Measurements from ENCODE around the gene KCNA5. TPM values are rescaled to one million over a fixed set of nuclear protein-coding genes. Genes with fewer than 3 reads are reported as not detected.

KCNA5 gene
- total RNA-seq, 4 donors from 2014 or later: 0.38 TPM; not detected in 3

GRCh38 chr12:5066251-5066650, 22.6 kb downstream of the KCNA5 start:
- H3K27me3 ChIP-seq: no peaks in the 10 kb centered on the region
- no peak for DNase-seq
- H3K9me3 ChIP-seq: no peaks in the 10 kb centered on the region
- H3K27ac ChIP-seq: no peak overlapping the region
- no peaks in the 10 kb centered on the region for H3K4me1 ChIP-seq
- TF ChIP-seq POLR2A (IDR thresholded peaks at IDR 0.05) (no peak), CTCF (IDR thresholded peaks at IDR 0.05) (no peak)
- H3K4me3 ChIP-seq: no peak overlapping the region
- no peaks in the 10 kb centered on the region for H3K36me3 ChIP-seq

GRCh38 chr12:5068126-5068525, 24.4 kb downstream of the KCNA5 start:
- H3K36me3 ChIP-seq: no peaks in the 10 kb centered on the region
- no peak overlapping the region for H3K27ac ChIP-seq
- DNase-seq: no peak
- H3K9me3 ChIP-seq: no peaks in the 10 kb centered on the region
- H3K4me3 ChIP-seq: no peak overlapping the region
- H3K27me3 ChIP-seq: no peaks in the 10 kb centered on the region
- H3K4me1 ChIP-seq: no peaks in the 10 kb centered on the region
- TF ChIP-seq CTCF (IDR thresholded peaks at IDR 0.05) (no peak), POLR2A (IDR thresholded peaks at IDR 0.05) (no peak)

GRCh38 chr12:5068619-5069018, 24.9 kb downstream of the KCNA5 start:
- no peak overlapping the region for H3K27ac ChIP-seq
- TF ChIP-seq POLR2A (IDR thresholded peaks at IDR 0.05) (no peak), CTCF (IDR thresholded peaks at IDR 0.05) (no peak)

GRCh38 chr12:5070090-5070489, 26.4 kb downstream of the KCNA5 start:
- Histone ChIP-seq H3K9me3 (no peaks in the 10 kb centered on the region), H3K27ac (no peak overlapping the region), H3K27me3 (no peaks in the 10 kb centered on the region), H3K4me3 (no peak overlapping the region), H3K4me1 (no peaks in the 10 kb centered on the region), H3K36me3 (no peaks in the 10 kb centered on the region)
- DNase-seq: no peak
- TF ChIP-seq CTCF (IDR thresholded peaks at IDR 0.05) (no peak), POLR2A (IDR thresholded peaks at IDR 0.05) (no peak)

More at GRCh38 chr12:5068619-5069018, 24.9 kb downstream of the KCNA5 start:
- Histone ChIP-seq H3K4me1 (no peaks in the 10 kb centered on the region), H3K36me3 (no peaks in the 10 kb centered on the region), H3K27me3 (no peaks in the 10 kb centered on the region), H3K9me3 (no peaks in the 10 kb centered on the region), H3K4me3 (no peak overlapping the region)
- DNase-seq: no peak

- no peak for DNase-seq
- H3K27me3 ChIP-seq: no peaks in the 10 kb centered on the region
- H3K27ac ChIP-seq: no peak overlapping the region
- H3K4me1 ChIP-seq: no peaks in the 10 kb centered on the region
- H3K9me3 ChIP-seq: no peaks in the 10 kb centered on the region
- H3K36me3 ChIP-seq: no peaks in the 10 kb centered on the region
- H3K4me3 ChIP-seq: no peak overlapping the region
- TF ChIP-seq CTCF (IDR thresholded peaks at IDR 0.05): no peak
- TF ChIP-seq POLR2A (IDR thresholded peaks at IDR 0.05): no peak
These were observed 27.8 kb downstream of the KCNA5 start for GRCh38 chr12:5071496-5071895.

- Histone ChIP-seq H3K27me3 (no peaks in the 10 kb centered on the region), H3K9me3 (no peaks in the 10 kb centered on the region), H3K27ac (no peak overlapping the region), H3K4me1 (no peaks in the 10 kb centered on the region), H3K36me3 (no peaks in the 10 kb centered on the region), H3K4me3 (no peak overlapping the region)
- DNase-seq: no peak
- no peak for TF ChIP-seq POLR2A (IDR thresholded peaks at IDR 0.05)
- TF ChIP-seq CTCF (IDR thresholded peaks at IDR 0.05): no peak
These were observed 28.6 kb downstream of the KCNA5 start for GRCh38 chr12:5072311-5072710.

Data from Peyer's patch (tissue), 4 donors.